Lower leg skin (tissue), 4 donors: ENCODE data around the gene NARS2. TPM values are rescaled to one million over a fixed set of nuclear protein-coding genes. Genes with fewer than 3 reads are reported as not detected.

Source experiments
- DNase-seq, 2 donors: peaks; one replicate each; pipeline ENCODE4 v3.0.0-alpha.2; 2019; ENCODE audit warnings: low spot score in 2 of 2
- H3K4me3 ChIP-seq: fragments of 200-600 bp; sonication (generic); 2 replicates; pipeline ENCODE4 v1.5.1; 2017; ENCODE audit warnings: mild to moderate bottlenecking, low read depth; ENCODE audit not compliant: poor library complexity, severe bottlenecking
- CTCF ChIP-seq, 3 donors: fragments of 450-650 bp; IDR thresholded peaks; one replicate each; pipeline ENCODE4 v1.5.1; 2016; ENCODE audit warnings: antibody characterized with exemption in 3 of 3, mild to moderate bottlenecking in 3 of 3, moderate library complexity in 2 of 3
- POLR2A ChIP-seq, 2 donors: fragments of 450-650 bp; IDR thresholded peaks; one replicate each; pipeline ENCODE4 v1.6.1; 2016 to 2017; ENCODE audit warnings: antibody characterized with exemption in 2 of 2, mild to moderate bottlenecking in 1 of 2, moderate library complexity in 1 of 2
- WGBS, 2 donors: methylation state at CpG; one replicate each; pipeline ENCODE4 v1.1.5; 2018; 5-methylcytosine and 5-hydroxymethylcytosine counted together
- intact Hi-C: fragments of 100-400 bp; cut with DNase I; formaldehyde crosslinking; loops from one replicate; pipeline ENCODE4 v1.15.0; 2023; ENCODE audit warnings: low total_unique reads
- total RNA-seq, 4 donors: library from RNA; depleted of rRNA; stranded (reverse); fragments of >200 nt; gene quantifications; one replicate each; pipeline ENCODE4 v1.1.0, GENCODE V29; 2016

Gene NARS2
- total RNA-seq, 4 donors from 2014 or later = 11.2 to 15.7 (median 14.0) TPM

GRCh38 chr11:78493413-78493975 lies 81.2 kb downstream of the NARS2 start:
- no peak overlapping the region for H3K4me3 ChIP-seq
- DNase-seq = no peak
- intact Hi-C loops = no loop called here
- no peak for TF ChIP-seq CTCF (IDR thresholded peaks at IDR 0.05)
- TF ChIP-seq POLR2A (IDR thresholded peaks at IDR 0.05) = no peak
- WGBS, 2 donors = 94 to 96% methylated on average over 3 of the region's 3 CpGs

GRCh38 chr11:78492973-78493372 lies 81.7 kb downstream of the NARS2 start:
- DNase-seq = no peak
- 96% methylated on average over 6 of the region's 6 CpGs for WGBS, 2 donors
- TF ChIP-seq POLR2A (IDR thresholded peaks at IDR 0.05) (no peak), CTCF (IDR thresholded peaks at IDR 0.05) (no peak)
- no peak overlapping the region for H3K4me3 ChIP-seq
- intact Hi-C loops = no loop called here

GRCh38 chr11:78489184-78489583 lies 85.5 kb downstream of the NARS2 start:
- no peak for DNase-seq

GRCh38 chr11:78478536-78478935 lies 96.1 kb downstream of the NARS2 start:
- WGBS, 2 donors = 88 to 91% methylated on average over 2 of the region's 2 CpGs
- H3K4me3 ChIP-seq = no peak overlapping the region
- TF ChIP-seq CTCF (IDR thresholded peaks at IDR 0.05) (no peak), POLR2A (IDR thresholded peaks at IDR 0.05) (no peak)
- intact Hi-C loops = no loop called here
- DNase-seq = no peak

More at GRCh38 chr11:78489184-78489583, 85.5 kb downstream of the NARS2 start:
- no peak for TF ChIP-seq POLR2A (IDR thresholded peaks at IDR 0.05)
- no peak overlapping the region for H3K4me3 ChIP-seq
- intact Hi-C loops = no loop called here

- no peak overlapping the region for H3K4me3 ChIP-seq
- WGBS, 2 donors = 60 to 73% methylated on average over 1 of the region's 1 CpG
- DNase-seq = no peak
- intact Hi-C loops = no loop called here
- TF ChIP-seq CTCF (IDR thresholded peaks at IDR 0.05) = no peak
- TF ChIP-seq POLR2A (IDR thresholded peaks at IDR 0.05) = no peak
These were observed 98.6 kb downstream of the NARS2 start for GRCh38 chr11:78476066-78476465.

GRCh38 chr11:78474451-78474850 lies 100.2 kb downstream of the NARS2 start:
- TF ChIP-seq CTCF (IDR thresholded peaks at IDR 0.05) = no peak
- intact Hi-C loops = no loop called here
- no peak for DNase-seq
- H3K4me3 ChIP-seq = no peak overlapping the region
